ENCODE results near the gene SUMO4.

The SUMO4 gene
- total RNA-seq: 5.1 reads per million, percentile 20 among the genes with 10 or more reads in this experiment

GRCh38 chr6:149400050-149400449, at the start of gene SUMO4:
SUMO4 (plus strand) TSS chr6:149400262; CDS start chr6:149400392, 130 bp downstream.
- no peak for DNase-seq

DNA sequence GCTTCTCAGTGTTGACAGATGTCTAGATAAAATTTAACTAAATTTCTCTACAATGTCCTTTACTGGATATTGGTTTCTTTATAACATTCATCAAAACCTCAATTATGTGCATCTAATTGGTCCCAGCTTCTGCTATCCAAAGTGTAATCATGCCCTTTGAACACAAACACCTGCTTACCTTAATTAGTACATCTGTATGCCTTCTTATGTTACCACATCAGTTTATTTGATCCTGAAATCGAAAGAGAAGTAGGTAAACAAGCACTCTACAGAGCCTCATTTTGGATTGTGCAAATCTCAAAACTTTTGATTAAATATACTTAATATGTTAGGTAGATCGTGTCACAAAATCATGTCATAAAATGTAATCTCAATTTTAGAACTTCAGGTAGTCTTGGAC, 46.1 kb upstream of the SUMO4 start:
- DNase-seq: no peak

DNA sequence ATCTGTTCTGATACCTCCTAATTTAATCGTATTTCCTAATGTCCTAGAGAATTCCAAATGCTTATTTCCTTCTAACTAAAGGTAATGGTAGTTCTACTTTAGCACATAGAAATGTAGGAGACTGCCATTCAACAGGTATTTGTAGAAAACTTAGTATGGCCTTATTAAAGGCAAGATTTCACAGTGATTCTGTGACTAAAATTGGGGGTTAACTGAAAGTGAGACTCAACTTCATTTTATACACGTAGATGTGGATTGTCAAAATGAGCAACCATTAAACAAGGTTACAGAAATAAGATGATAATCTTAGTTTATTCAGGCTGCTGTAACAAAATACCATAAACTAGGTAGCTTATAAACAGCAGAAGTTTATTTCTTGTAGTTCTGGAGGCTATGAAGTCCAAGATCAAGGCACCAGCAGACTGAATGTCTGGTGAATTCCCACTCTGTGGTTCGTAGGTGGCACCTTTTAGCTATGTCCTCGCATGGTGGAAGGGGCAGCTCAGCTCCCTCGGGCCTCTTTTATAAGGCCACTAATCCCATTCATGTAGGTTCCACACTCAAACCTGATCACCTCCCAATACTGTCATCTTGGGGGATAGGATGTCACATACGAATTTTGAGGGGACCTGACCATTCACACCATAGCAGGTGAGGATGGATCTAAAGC, 43.8 kb upstream of the SUMO4 start:
- DNase-seq: no peak

GRCh38 chr6:149357726-149358538, 42.1 kb upstream of the SUMO4 start:
- no peak for DNase-seq

DNA sequence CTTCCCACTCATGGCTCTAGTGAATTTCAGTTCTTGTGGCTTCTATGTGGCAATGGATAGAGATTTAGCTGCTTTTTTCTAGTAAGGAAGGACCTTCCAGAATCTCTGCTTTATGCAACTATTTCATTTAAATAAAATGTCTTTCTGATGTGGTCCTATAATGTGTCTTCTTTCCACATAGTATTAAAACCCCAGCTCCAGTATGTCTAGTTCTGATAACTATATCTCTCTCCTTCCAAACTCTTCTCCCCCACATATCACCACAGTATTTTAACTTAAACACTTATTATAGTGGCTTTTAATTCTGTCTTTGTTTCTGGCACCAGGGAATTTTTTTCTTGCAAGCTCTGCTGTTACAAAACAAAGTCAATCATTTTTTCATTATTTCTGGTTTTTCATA, 40.6 kb upstream of the SUMO4 start:
- no peak for DNase-seq

DNA sequence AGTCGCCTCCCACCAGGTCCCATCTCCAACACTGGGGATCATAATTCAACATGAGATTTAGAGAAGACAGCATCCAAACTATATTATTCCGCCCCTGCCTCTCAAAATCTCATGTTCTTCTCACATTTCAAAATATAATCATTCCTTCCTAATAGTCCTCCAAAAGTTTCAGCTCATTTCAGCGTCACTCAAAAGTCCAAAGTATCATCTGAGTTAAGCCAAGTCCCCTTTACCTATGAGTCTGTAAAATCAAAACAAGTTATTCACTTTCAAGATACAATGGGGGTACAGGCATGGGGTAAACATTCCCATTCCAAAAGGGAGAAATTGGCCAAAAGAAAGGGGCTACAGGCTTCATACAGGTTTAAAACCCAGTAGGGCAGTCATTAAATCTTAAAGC, 39.5 kb upstream of the SUMO4 start:
- no peak for DNase-seq

GRCh38 chr6:149362289-149362688, 37.8 kb upstream of the SUMO4 start:
- no peak for DNase-seq

GRCh38 chr6:149363154-149363553, 36.9 kb upstream of the SUMO4 start:
- DNase-seq: no peak

GRCh38 chr6:149364557-149364956, 35.5 kb upstream of the SUMO4 start:
- DNase-seq: no peak

GRCh38 chr6:149365197-149365596, 34.9 kb upstream of the SUMO4 start:
- DNase-seq: no peak

DNA sequence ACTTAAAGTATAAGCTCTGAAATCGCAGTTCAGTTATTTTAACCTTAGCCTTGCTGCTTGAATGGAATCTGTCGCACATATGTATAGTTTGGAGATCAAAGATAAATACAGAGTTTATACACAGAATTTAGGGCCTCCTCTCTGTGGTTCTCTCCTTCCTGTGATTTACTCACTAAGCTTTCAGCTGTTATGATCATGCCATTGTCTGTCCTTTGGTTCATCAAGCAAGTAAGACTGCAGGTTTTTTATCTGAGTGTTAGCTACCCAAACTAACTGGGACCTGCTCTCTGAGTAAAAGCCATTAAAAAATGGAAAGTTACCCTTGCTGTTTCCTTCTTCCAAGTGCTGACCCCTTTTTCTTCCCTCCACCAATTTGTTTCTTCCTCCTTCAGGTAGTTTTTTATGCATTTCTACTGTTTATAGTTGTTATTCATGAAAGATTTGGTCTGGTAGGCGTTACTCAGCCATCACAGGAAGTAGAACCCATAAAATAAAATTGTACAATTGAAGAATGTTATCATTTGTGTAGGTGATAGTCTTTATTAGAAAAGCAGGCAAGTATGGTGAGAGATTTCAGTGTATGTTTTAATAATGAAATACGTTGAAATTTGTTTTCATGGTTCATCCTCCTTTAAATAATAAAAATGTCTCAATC, 33.7 kb upstream of the SUMO4 start:
- no peak for DNase-seq

GRCh38 chr6:149368065-149368464, 32.0 kb upstream of the SUMO4 start:
- DNase-seq: no peak

DNA sequence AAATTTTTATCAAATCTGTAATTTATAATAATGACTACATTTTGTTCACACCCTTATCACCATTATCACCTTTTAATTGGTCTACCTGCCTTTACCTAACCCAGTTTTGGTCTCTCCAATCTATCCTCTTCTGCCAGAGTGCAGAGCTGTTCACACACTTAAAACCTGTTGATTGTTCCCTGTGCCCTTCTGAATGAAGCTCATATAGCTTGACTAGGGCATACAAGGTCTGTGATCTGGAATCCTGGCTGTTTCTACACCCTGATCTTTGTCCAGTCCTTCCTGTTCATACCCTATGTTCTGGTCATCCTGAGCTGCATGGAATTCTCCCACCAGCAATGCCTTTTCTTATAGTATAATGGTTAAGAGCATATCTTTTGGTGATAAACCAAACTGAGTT, 28.9 kb upstream of the SUMO4 start:
- no peak for DNase-seq

DNA sequence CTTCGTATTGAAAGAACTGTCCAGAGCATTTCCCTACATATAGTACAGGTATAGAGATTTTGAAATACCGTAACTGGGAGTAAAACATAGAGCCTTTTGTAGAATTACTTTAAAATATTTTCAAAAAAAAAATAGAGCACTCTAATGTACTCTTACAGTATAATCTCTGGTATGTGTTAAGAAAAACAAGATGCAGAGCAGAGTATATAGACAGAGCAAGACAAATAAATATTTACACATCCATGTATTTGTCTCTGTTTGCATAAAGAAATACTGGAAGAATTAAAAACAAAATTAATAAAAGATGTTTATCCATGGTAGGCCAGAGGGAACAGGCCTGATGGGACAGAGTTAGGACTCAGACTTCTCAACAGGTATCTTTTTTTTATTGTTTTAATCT, 28.0 kb upstream of the SUMO4 start:
- DNase-seq: no peak

- no peak for DNase-seq
Observed at GRCh38 chr6:149373511-149373910, 26.6 kb upstream of the SUMO4 start.

DNA sequence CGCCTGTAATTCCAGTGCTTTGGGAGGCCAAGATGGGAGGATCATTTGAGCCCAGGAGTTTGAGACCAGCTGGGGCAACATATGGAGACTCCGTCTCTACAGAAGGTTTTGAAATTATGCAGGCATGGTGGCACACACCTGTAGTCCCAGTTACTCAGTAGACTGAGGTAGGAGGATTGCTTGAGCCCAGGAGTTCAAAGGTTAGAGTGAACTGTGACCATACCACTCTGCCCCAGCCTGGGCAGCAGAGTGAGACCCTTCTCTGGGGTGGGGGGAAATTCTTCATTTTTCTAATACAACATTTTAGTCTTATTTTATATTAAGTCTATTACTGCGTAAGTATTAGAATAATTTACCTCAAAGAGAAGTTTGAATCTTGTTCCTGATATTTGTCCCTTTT, 20.1 kb upstream of the SUMO4 start:
- DNase-seq: no peak

GRCh38 chr6:149380523-149380922, 19.5 kb upstream of the SUMO4 start:
- no peak for DNase-seq

DNA sequence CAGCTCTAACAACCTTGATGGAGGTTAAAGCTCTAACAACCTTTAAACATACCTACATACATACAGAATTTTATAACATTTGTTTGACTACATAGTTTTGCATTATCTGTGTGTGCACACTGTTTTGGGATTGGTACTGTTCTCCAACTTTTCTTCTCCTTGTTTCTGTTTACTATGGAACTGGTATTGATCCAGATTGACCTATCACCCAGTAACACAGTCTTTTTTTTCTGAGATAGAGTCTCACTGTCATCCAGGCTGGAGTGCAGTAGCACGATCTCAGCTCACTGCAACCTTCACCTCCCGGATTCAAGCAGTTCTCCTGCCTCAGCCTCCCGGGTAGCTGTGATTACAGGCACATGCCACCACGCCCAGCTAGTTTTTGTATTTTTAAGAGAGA, 16.7 kb upstream of the SUMO4 start:
- no peak for DNase-seq

DNA sequence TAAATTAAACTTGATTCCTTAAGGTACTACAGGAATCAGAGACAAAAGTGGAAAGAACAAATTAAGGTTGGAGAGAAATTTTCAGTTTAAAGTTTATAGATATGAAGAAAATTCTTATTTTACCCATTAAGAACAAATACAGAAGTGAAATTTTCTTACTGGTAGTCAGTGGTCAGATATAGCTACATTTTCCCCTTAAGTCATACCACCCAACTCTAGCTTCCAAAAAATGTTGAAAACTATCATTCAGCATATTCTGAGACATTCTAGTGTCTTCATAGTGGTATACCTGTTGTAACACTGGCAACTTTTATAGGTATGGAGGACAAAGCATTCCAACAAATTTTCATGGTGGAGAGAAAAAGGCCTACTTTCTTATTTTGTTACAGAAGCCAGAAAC, 15.6 kb upstream of the SUMO4 start:
- no peak for DNase-seq

GRCh38 chr6:149385998-149386646, 13.9 kb upstream of the SUMO4 start:
- DNase-seq: no peak

DNA sequence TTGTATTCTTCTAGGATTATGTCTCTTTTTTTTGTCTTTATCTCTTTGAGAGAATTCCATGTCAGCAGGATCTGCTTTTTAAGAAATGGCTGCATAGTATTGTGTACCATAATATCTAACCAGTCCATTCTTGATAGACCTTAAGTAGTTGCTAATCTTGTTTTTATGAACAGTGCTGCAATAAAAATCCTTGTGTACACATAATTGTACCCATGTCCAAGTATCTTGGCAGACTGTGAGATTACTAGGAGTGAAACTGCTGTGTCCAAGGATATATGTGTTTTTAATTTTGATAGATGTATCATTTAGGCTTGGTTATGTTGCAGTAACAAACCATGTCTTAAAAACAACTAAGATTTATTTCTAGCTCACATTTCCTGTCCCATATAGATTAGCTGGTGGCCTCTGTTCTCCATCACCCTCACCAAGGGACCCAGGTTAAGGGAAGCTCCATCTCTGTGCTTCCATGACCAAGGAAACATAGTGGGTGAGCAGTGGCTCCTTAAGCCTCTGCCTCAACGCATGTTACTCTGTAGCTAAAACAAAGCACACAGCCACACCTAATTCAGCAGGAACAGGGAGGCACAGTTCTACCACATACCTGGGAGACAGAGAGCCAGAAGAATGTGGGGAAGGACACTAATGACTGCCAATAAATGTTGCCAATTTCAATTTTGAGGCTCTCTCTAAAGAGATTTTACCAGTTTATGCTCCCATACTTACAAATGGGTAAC, 12.1 kb upstream of the SUMO4 start:
- DNase-seq: no peak

GRCh38 chr6:149389509-149390297, 10.4 kb upstream of the SUMO4 start:
- no peak for DNase-seq

Measured in effector CD4-positive, alpha-beta T cell (primary cell).